Measurements from ENCODE around the gene CDC42SE2. TPM values are rescaled to one million over a fixed set of nuclear protein-coding genes. Genes with fewer than 3 reads are reported as not detected.
"Not testable (repeated sequence)": the region's sequence is repeated elsewhere in the genome, so short reads cannot be mapped to it uniquely, and the experiment has no call there.

The CDC42SE2 gene
- polyA plus RNA-seq, 1 donor from 2014 or later, result 48.2 TPM

GRCh38 chr5:131378721-131379541 lies 115.1 kb downstream of the CDC42SE2 start:
- Histone ChIP-seq H3K79me2 (replicated peaks; ENCODE audit: insufficient read depth, low read length) (no peaks in the 10 kb centered on the region), H3K9ac (ENCODE audit: low read length) (no peak overlapping the region), H3K4me3 (ENCODE audit: low read length) (no peak overlapping the region), H4K20me1 (ENCODE audit: insufficient read depth) (no peaks in the 10 kb centered on the region), H3F3A (ENCODE audit: insufficient read depth, low read length, poor library complexity, severe bottlenecking) (no peaks in the 10 kb centered on the region), H3K27ac (ENCODE audit: low read length) (no peak overlapping the region), H3K27me3 (ENCODE audit: insufficient read depth, low read depth, low read length) (no peaks in the 10 kb centered on the region), H3K9me3 (ENCODE audit: low read length) (no peaks in the 10 kb centered on the region), H3K36me3 (ENCODE audit: insufficient read depth, low read length) (no peaks in the 10 kb centered on the region), H3K4me2 (ENCODE audit: low read length) (no peak overlapping the region), H2AFZ (ENCODE audit: low read depth, low read length) (no peak overlapping the region), H3K9me2 (ENCODE audit: insufficient read depth, low read length) (no peaks in the 10 kb centered on the region)
- no peak for TF ChIP-seq MXI1 (conservative IDR thresholded peaks at IDR 0.05; ENCODE audit: poor library complexity, severe bottlenecking)
- no peak for TF ChIP-seq TAF1 (IDR thresholded peaks at IDR 0.05; ENCODE audit: low read depth)
- TF ChIP-seq RAD21 (conservative IDR thresholded peaks at IDR 0.05), result no peak
- TF ChIP-seq EZH2 (IDR thresholded peaks at IDR 0.05; ENCODE audit: borderline replicate concordance, insufficient read depth, low read length, poor library complexity, severe bottlenecking), result no peak
- no peak for TF ChIP-seq POLR2AphosphoS5 (IDR thresholded peaks at IDR 0.05)
- no peak for TF ChIP-seq EP300 (conservative IDR thresholded peaks at IDR 0.05; ENCODE audit: poor library complexity, severe bottlenecking)
- no peak for TF ChIP-seq CTCF (IDR thresholded peaks at IDR 0.05; ENCODE audit: poor library complexity, severe bottlenecking)
- TF ChIP-seq REST (IDR thresholded peaks at IDR 0.05; ENCODE audit: borderline replicate concordance), result no peak
- TF ChIP-seq SMC3 (conservative IDR thresholded peaks at IDR 0.05; ENCODE audit: poor library complexity), result no peak

- Histone ChIP-seq H3K27me3 (ENCODE audit: insufficient read depth, low read depth, low read length) (no peaks in the 10 kb centered on the region), H3K4me2 (ENCODE audit: low read length) (no peak overlapping the region), H3K9me2 (ENCODE audit: insufficient read depth, low read length) (no peaks in the 10 kb centered on the region), H3K79me2 (replicated peaks; ENCODE audit: insufficient read depth, low read length) (no peaks in the 10 kb centered on the region), H4K20me1 (ENCODE audit: insufficient read depth) (no peaks in the 10 kb centered on the region), H3K9ac (ENCODE audit: low read length) (no peak overlapping the region), H3K36me3 (ENCODE audit: insufficient read depth, low read length) (no peaks in the 10 kb centered on the region), H3F3A (ENCODE audit: insufficient read depth, low read length, poor library complexity, severe bottlenecking) (no peaks in the 10 kb centered on the region), H2AFZ (ENCODE audit: low read depth, low read length) (no peak overlapping the region), H3K4me3 (ENCODE audit: low read length) (no peak overlapping the region), H3K9me3 (ENCODE audit: low read length) (no peaks in the 10 kb centered on the region), H3K27ac (ENCODE audit: low read length) (no peak overlapping the region)
- TF ChIP-seq EZH2 (IDR thresholded peaks at IDR 0.05; ENCODE audit: borderline replicate concordance, insufficient read depth, low read length, poor library complexity, severe bottlenecking), result no peak
- TF ChIP-seq REST (IDR thresholded peaks at IDR 0.05; ENCODE audit: borderline replicate concordance), result no peak
- TF ChIP-seq EP300 (conservative IDR thresholded peaks at IDR 0.05; ENCODE audit: poor library complexity, severe bottlenecking), result no peak
- no peak for TF ChIP-seq MXI1 (conservative IDR thresholded peaks at IDR 0.05; ENCODE audit: poor library complexity, severe bottlenecking)
- TF ChIP-seq SMC3 (conservative IDR thresholded peaks at IDR 0.05; ENCODE audit: poor library complexity), result no peak
Measured at GRCh38 chr5:131379723-131380122, 115.9 kb downstream of the CDC42SE2 start.

- H3K9me3 ChIP-seq (ENCODE audit: low read length); H3K36me3 ChIP-seq (ENCODE audit: insufficient read depth, low read length); H3K27me3 ChIP-seq (ENCODE audit: insufficient read depth, low read depth, low read length); H3K27ac ChIP-seq (ENCODE audit: low read length); H3K4me2 ChIP-seq (ENCODE audit: low read length); H3K4me3 ChIP-seq (ENCODE audit: low read length); H2AFZ ChIP-seq (ENCODE audit: low read depth, low read length); H3K79me2 ChIP-seq (replicated peaks; ENCODE audit: insufficient read depth, low read length); H3F3A ChIP-seq (ENCODE audit: insufficient read depth, low read length, poor library complexity, severe bottlenecking); H3K9me2 ChIP-seq (ENCODE audit: insufficient read depth, low read length); H4K20me1 ChIP-seq (ENCODE audit: insufficient read depth); H3K9ac ChIP-seq (ENCODE audit: low read length): not testable (repeated sequence)
Measured at GRCh38 chr5:131380238-131380637, 116.4 kb downstream of the CDC42SE2 start.

All from neural cell (in vitro differentiated cells).